ENCODE results near the gene LRRC71. TPM values are rescaled to one million over a fixed set of nuclear protein-coding genes. Genes with fewer than 3 reads are reported as not detected.

The LRRC71 gene
- total and polyA plus RNA-seq, 2 of the 13 experiments (the other 11 are each of a cell fraction or from before 2014, with no cell fraction given), result not detected

- Histone ChIP-seq H3K27ac (ENCODE audit: extremely low read length, insufficient read depth, low read length) (no peak overlapping the region), H3K4me3 (replicated peaks in 1 of 3; ENCODE audit: insufficient read depth in 1 of 3, low read depth in 2 of 3, low read length in 3 of 3) (no peak overlapping the region), H4K20me1 (ENCODE audit: insufficient read depth, low read length) (no peaks in the 10 kb centered on the region), H3K27me3 (ENCODE audit: control insufficient read depth in 1 of 2, insufficient read depth in 2 of 2, low read length in 2 of 2) (peaks cover 4 to 27% of the 10 kb centered on the region in 2 experiments; a peak in 4 of 5 replicates), H3K79me2 (ENCODE audit: insufficient read depth, low read length) (no peaks in the 10 kb centered on the region), H3K9me3 (ENCODE audit: low read length) (no peaks in the 10 kb centered on the region), H3K36me3 (replicated peaks in 1 of 2; ENCODE audit: control insufficient read depth in 1 of 2, insufficient read depth in 2 of 2, low read length in 2 of 2) (no peaks in the 10 kb centered on the region), H3K4me1 (ENCODE audit: insufficient read depth, low read length) (peaks cover 10% of the 10 kb centered on the region), H3K9ac (ENCODE audit: insufficient read depth, low read depth, low read length) (no peak overlapping the region), H2AFZ (ENCODE audit: low read length) (no peak overlapping the region), H3K4me2 (ENCODE audit: low read depth, low read length) (no peak overlapping the region)
- no peak for FAIRE-seq
- in situ Hi-C loops (cut with HindIII; ENCODE audit: extremely low pct_ligation_motif_present, low pct_unique_long_range_greater_than_20kb) (no loop called here), intact Hi-C loops (cut with micrococcal nuclease; ENCODE audit: unreplicated experiment) (no loop called here)
- BruUV-seq (replicated peaks), result no TSS peak
- ChIA-PET CTCF (ENCODE audit: low intra/inter-chr PET ratio, low total read pairs) (no interaction called here), POLR2A (no interaction called here)
- TF ChIP-seq ARHGAP35 (CRISPR knock-in tag; IDR thresholded peaks at IDR 0.05; ENCODE audit: borderline replicate concordance), result no peak
- DNase-seq (ENCODE audit: low spot score), result no peak
- no peak for ATAC-seq
- WGBS (ENCODE audit: low lambda C conversion rate), result no CpG with 5 or more reads among the region's 2 CpGs
Observed at GRCh38 chr1:156912310-156912709, 8.1 kb upstream of the LRRC71 start.

GRCh38 chr1:156912861-156913808 is 7.3 kb upstream of the LRRC71 start:
- intact Hi-C loops (cut with micrococcal nuclease; ENCODE audit: unreplicated experiment) (no loop called here), in situ Hi-C loops (cut with HindIII; ENCODE audit: extremely low pct_ligation_motif_present, low pct_unique_long_range_greater_than_20kb) (no loop called here)
- Histone ChIP-seq H3K9ac (ENCODE audit: insufficient read depth, low read depth, low read length) (no peak overlapping the region), H3K4me2 (ENCODE audit: low read depth, low read length) (no peak overlapping the region), H3K36me3 (replicated peaks in 1 of 2; ENCODE audit: control insufficient read depth in 1 of 2, insufficient read depth in 2 of 2, low read length in 2 of 2) (no peaks in the 10 kb centered on the region), H4K20me1 (ENCODE audit: insufficient read depth, low read length) (no peaks in the 10 kb centered on the region), H3K27ac (ENCODE audit: extremely low read length, insufficient read depth, low read length) (no peak overlapping the region), H3K4me3 (replicated peaks in 1 of 3; ENCODE audit: insufficient read depth in 1 of 3, low read depth in 2 of 3, low read length in 3 of 3) (no peak overlapping the region), H3K4me1 (ENCODE audit: insufficient read depth, low read length) (peaks cover 2% of the 10 kb centered on the region; the same call in 1 of the 2 replicates), H3K9me3 (ENCODE audit: low read length) (no peaks in the 10 kb centered on the region), H3K79me2 (ENCODE audit: insufficient read depth, low read length) (no peaks in the 10 kb centered on the region), H3K27me3 (ENCODE audit: control insufficient read depth in 1 of 2, insufficient read depth in 2 of 2, low read length in 2 of 2) (peaks cover 2 to 19% of the 10 kb centered on the region in 2 experiments; a peak in 4 of 5 replicates), H2AFZ (ENCODE audit: low read length) (no peak overlapping the region)
- ATAC-seq (peak; percentile 79), DNase-seq (ENCODE audit: low spot score) (no peak), FAIRE-seq (no peak)
- 41% methylated on average over 16 of the region's 24 CpGs for WGBS (ENCODE audit: low lambda C conversion rate)
- ChIA-PET POLR2A (no interaction called here), CTCF (ENCODE audit: low intra/inter-chr PET ratio, low total read pairs) (no interaction called here)
- no TSS peak for BruUV-seq (replicated peaks)
- no peak for TF ChIP-seq NFIB (CRISPR knock-in tag; IDR thresholded peaks at IDR 0.05; ENCODE audit: borderline replicate concordance)
- TF ChIP-seq PBX2 (CRISPR knock-in tag; IDR thresholded peaks at IDR 0.05), result no peak
- TF ChIP-seq ZNF263 (CRISPR knock-in tag; IDR thresholded peaks at IDR 0.05), result peak; percentile 65; the same call in 1 of the 2 replicates
- no peak for TF ChIP-seq ZNF3 (CRISPR knock-in tag; IDR thresholded peaks at IDR 0.05)

Data from HepG2 (cell line).